Thoracic aorta (tissue), 2 donors: ENCODE results near the gene TRMO. TPM values are rescaled to one million over a fixed set of nuclear protein-coding genes. Genes with fewer than 3 reads are reported as not detected.

Experiments used
- ATAC-seq: fragments of 150-250 bp; one replicate; pipeline ENCODE4 v1.8.0; 2017; ENCODE audit warnings: low read depth; ENCODE audit not compliant: insufficient number of reproducible peaks, low FRiP score
- DNase-seq: peaks from one replicate; pipeline ENCODE4 v3.0.0-alpha.2; 2020; ENCODE audit warnings: low spot score
- H3K27ac ChIP-seq, 2 donors: fragments of 200-600 bp; sonication (generic); 1 replicate in 1 of 2; 2 replicates in 1 of 2; pipeline ENCODE4 v1.5.1; 2016; ENCODE audit warnings: mild to moderate bottlenecking in 2 of 2, moderate library complexity in 2 of 2
- H3K27me3 ChIP-seq: fragments of 200-600 bp; sonication (generic); replicated peaks from 2 replicates; pipeline ENCODE4 v1.6.0; 2016; ENCODE audit warnings: mild to moderate bottlenecking; ENCODE audit not compliant: insufficient read depth
- H3K36me3 ChIP-seq: fragments of 200-600 bp; sonication (generic); one replicate; pipeline ENCODE4 v1.5.1; 2016
- H3K4me1 ChIP-seq, 2 donors: fragments of 200-600 bp; sonication (generic); 1 replicate in 1 of 2; 2 replicates in 1 of 2; pipeline versions ENCODE4 v1.5.1 to v1.6.0; 2016; ENCODE audit warnings: low read depth in 2 of 2, mild to moderate bottlenecking in 1 of 2; ENCODE audit not compliant: control insufficient read depth in 1 of 2
- H3K4me3 ChIP-seq: fragments of 200-600 bp; sonication (generic); 2 replicates; pipeline ENCODE4 v1.5.1; 2016; ENCODE audit warnings: mild to moderate bottlenecking
- H3K9me3 ChIP-seq: fragments of 200-600 bp; sonication (generic); 2 replicates; pipeline ENCODE4 v1.5.1; 2016
- CTCF ChIP-seq: fragments of 200-600 bp; sonication (generic); IDR thresholded peaks from one replicate; pipeline ENCODE4 v1.5.1; 2019; ENCODE audit warnings: antibody characterized with exemption
- total RNA-seq, 2 donors: library from RNA; depleted of rRNA; stranded (reverse); fragments of >200 nt; gene quantifications; one replicate each; pipeline versions ENCODE4 v1.1.0 to v1.2.3, GENCODE V29; 2016

TRMO gene
- total RNA-seq, 2 donors from 2014 or later: 22.2 to 28.6 TPM

DNA sequence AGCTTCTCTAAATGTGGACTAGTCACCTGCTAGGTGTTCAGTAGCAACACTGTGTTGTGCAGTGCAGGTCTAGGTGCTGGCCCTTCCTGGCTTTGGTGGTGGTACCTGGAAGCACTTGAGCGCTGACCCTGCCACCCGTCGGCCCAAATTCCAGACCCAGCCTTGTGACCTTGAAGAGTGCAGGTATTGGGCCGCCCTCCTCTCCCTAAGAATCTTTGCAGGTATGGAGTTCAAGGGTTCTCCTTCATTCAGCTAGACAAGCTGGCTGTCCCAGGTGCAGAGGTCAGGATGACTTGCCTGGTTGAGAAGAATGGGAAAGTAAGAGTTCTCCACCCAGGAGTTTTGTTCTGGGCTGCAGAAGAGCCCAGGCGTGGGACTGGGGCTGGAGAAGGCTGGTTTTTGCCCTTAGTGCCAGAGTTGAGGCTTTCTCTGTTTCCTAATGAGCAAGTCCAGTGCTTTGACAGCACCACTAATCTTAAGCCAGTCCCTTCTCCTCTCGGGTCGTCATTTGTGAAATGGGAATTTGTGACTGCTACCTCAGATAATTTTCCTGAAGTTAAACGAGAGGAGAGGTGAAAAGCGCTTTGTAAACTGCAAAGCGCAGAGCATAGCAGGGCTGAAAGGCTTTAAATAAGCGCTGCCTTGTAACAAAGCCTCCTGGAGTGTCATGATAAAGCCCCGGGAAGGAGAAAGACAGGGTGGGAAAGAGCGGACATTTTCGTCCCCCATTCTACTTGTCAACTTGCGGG is 65.3 kb downstream of the TRMO start:
- peaks cover 2 to 25% of the 10 kb centered on the region in 2 donors for H3K4me1 ChIP-seq
- no peak for TF ChIP-seq CTCF
- H3K36me3 ChIP-seq: no peaks in the 10 kb centered on the region
- DNase-seq: no peak
- H3K4me3 ChIP-seq: no peak overlapping the region
- no peaks in the 10 kb centered on the region for H3K9me3 ChIP-seq
- H3K27me3 ChIP-seq: peaks cover 16% of the 10 kb centered on the region
- H3K27ac ChIP-seq: no peak overlapping the region
- ATAC-seq: no peak

GRCh38 chr9:97855899-97856298 is 66.4 kb downstream of the TRMO start:
- H3K9me3 ChIP-seq: no peaks in the 10 kb centered on the region
- no peak overlapping the region for H3K27ac ChIP-seq
- H3K4me3 ChIP-seq: no peak overlapping the region
- DNase-seq: no peak
- peaks cover 16% of the 10 kb centered on the region for H3K27me3 ChIP-seq
- no peak for ATAC-seq
- H3K4me1 ChIP-seq: peaks cover 2 to 25% of the 10 kb centered on the region in 2 donors
- H3K36me3 ChIP-seq: no peaks in the 10 kb centered on the region
- TF ChIP-seq CTCF: no peak

DNA sequence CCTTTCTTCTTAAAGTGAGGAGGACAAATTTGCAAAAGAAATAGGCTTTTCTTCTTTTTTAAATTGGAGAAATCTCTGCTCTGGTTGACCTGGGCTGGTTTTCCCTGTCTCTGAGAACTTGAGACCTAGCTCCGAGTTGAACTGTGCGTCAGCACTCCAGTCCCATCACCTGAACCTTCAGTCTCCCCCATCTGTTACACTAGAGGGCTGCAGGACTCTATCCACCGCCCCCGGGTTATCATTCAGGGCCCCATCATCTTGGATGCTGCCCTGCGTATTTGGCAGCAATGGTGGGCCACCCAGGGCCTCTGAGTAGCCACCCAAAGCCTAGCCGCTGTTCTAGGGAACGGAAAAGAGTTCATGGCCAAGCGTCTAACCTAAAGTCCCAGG is 66.8 kb downstream of the TRMO start:
- H3K27me3 ChIP-seq: peaks cover 16% of the 10 kb centered on the region
- H3K4me1 ChIP-seq: peaks cover 2 to 25% of the 10 kb centered on the region in 2 donors
- no peak for TF ChIP-seq CTCF
- H3K9me3 ChIP-seq: no peaks in the 10 kb centered on the region
- DNase-seq (no peak), ATAC-seq (no peak)
- H3K4me3 ChIP-seq: no peak overlapping the region
- no peak overlapping the region for H3K27ac ChIP-seq
- H3K36me3 ChIP-seq: no peaks in the 10 kb centered on the region

GRCh38 chr9:97854696-97855485 is 67.4 kb downstream of the TRMO start:
- Histone ChIP-seq H3K4me1 (peaks cover 2 to 25% of the 10 kb centered on the region in 2 donors), H3K27me3 (peaks cover 16% of the 10 kb centered on the region)

More at GRCh38 chr9:97854696-97855485, 67.4 kb downstream of the TRMO start:
- ATAC-seq (no peak), DNase-seq (no peak)
- TF ChIP-seq CTCF: no peak
- H3K4me3 ChIP-seq: peak overlapping the region; percentile 21
- H3K36me3 ChIP-seq: no peaks in the 10 kb centered on the region
- H3K9me3 ChIP-seq: no peaks in the 10 kb centered on the region
- H3K27ac ChIP-seq: no peak overlapping the region

Other genes starting within 250 kb of the TRMO start
- gene XPA, start 225.2 kb downstream of the TRMO start, total RNA-seq: 10 to 100 TPM; 15.0 to 23.2 TPM
- gene FOXE1, start 69.3 kb downstream of the TRMO start, total RNA-seq: under 1 TPM; 0.21 to 0.68 TPM
- gene HEMGN, start 15.7 kb upstream of the TRMO start, total RNA-seq: under 1 TPM in 1 of 2 donors, not detected in 1; 0.42 TPM
- 10 to 100 TPM; 23.3 to 65.7 TPM for gene ANP32B, start 60.8 kb upstream of the TRMO start, total RNA-seq
- 10 to 100 TPM; 60.9 to 73.1 TPM for gene NANS, start 134.2 kb upstream of the TRMO start, total RNA-seq
- 10 to 100 TPM in 1 of 2 donors, 1 to 10 TPM in 1; 5.9 to 22.5 TPM for gene TRIM14, start 196.7 kb upstream of the TRMO start, total RNA-seq